Stimulated activated CD4-positive, alpha-beta T cell treated with anti-CD3 and anti-CD28 coated beads, TNF-alpha, amount 100 ng/mL, for 1 hour (primary cell): ENCODE results near the gene ROR1.

Experiments used
- DNase-seq, 3 donors: peaks; one replicate each; pipeline ENCODE4 v3.0.0-alpha.2; 2020; ENCODE audit warnings: low read depth in 3 of 3, low spot score in 1 of 3

ROR1 gene

GRCh38 chr1:63906047-63906704, 132.4 kb downstream of the ROR1 start:
- DNase-seq = no peak

- DNase-seq = no peak
These were observed 133.2 kb downstream of the ROR1 start for GRCh38 chr1:63907051-63907450.

DNA sequence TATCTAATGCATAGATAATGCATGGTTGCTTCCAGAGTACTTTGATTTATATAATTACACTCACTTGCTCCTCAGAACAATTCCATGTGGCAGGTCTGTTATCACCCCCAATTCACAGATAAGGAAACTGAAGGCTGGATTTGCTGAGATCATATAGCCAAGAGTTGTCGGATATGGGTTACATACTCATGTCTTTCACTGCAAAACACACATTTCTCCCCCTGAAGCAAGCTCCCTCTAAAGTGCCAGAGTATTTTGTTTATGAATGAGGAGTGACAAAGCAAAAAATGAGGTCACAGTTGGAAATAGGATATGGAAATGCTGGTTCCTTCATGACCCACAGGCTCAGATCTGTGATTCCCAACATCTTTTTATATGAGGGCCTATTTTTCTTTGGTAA, 134.2 kb downstream of the ROR1 start:
- no peak for DNase-seq

DNA sequence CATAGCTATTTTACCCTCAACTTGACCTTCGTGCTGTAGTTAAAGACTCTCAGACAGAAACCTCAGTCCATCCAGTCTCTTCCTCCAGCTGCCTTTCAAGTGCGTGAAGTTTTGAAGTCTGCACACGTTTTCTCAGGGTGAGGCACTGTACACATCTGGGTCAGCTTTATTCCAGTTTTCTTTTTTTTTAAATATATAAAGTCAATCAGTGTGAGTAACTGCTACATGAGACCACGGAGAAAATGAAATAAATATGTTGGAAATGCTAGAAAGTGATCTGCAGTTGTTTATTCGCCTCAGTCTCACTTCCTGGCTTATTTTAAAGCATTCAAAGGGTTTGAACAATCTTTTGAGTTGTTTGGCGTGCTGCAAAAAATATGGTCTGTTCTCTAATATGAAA, 135.7 kb downstream of the ROR1 start:
- no peak for DNase-seq

DNA sequence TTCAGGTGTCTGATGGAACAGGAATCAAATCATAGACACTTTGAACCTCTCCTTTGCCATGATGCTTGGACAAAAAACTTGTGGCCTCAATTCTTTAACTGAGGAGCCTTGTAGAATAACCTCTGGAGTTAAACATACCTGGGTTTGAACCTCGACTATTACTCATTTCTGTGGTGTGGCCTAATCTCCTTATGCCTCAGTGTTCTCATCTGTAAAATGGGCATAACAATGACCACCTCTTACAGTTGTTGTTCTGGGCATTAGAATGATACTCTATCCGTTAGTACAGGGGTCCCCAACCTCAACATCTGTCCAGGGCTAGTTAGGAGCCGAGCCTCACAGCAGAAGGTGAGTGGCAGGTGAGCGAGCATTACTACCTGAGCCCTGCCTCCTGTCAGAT, 137.2 kb downstream of the ROR1 start:
- no peak for DNase-seq

GRCh38 chr1:63912643-63913042, 138.8 kb downstream of the ROR1 start:
- DNase-seq = no peak

GRCh38 chr1:63913533-63913932, 139.7 kb downstream of the ROR1 start:
- no peak for DNase-seq

DNA sequence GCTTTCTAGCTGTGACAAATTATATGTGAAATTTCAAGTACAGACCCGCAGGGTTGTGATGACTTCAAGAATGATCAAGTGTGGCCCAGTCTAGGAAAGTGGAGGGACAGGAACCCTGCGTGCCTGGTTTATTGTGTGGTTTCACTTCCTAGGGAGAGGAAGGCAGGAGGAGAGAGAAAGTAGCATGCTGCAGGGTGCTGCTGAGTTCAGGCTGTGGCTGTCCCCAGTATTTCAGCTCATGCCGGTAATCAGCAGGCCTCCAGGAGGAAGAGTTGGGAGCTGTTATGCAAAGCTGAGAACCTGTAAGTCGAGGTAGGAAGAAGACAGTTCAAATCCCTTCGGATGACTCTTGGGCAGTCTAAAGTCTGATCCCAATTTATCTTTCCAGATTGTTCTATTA, 140.4 kb downstream of the ROR1 start:
- DNase-seq = no peak

GRCh38 chr1:63914706-63915105, 140.9 kb downstream of the ROR1 start:
- no peak for DNase-seq

GRCh38 chr1:63915121-63915520, 141.3 kb downstream of the ROR1 start:
- DNase-seq = no peak

DNA sequence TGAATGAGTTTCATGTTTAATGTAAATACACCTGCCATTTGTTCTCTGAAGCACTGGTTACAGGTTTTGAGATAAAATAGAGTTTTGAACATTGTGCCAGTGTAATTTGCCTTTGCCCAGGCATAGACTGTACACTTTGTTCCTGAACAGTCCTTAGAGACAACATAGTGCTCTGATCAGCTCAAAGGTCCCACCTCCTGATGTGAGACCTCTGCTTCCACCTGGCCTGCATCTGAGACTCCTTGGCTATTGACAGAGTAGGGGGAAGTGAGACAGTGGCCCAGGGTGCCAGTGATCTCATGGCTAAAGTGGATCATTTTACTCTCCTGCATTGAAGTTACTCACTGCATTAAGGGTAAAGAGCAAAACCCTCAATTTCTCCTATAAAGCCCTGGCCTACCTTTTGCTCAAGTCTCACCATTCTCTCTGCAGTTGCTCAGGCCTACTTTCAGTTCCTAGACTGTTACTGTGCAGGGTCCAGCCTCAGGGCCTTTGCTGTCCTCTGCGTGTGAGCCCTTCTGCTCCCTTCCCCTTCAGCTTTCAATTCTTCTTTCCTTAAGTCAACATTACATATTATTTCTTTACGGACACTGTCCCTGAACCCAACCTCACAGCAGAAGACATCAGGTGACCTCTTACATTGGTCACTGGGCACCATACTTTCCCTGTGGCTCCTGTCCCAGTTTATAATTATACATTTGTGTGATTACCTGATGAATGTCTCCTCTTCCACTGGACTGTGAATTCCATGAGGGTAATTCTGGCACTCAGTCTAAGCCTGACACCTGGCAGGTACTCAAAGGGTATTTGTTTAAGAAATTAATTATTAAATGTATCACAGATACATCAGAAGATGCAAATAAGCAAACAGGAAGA, 142.9 kb downstream of the ROR1 start:
- no peak for DNase-seq

DNA sequence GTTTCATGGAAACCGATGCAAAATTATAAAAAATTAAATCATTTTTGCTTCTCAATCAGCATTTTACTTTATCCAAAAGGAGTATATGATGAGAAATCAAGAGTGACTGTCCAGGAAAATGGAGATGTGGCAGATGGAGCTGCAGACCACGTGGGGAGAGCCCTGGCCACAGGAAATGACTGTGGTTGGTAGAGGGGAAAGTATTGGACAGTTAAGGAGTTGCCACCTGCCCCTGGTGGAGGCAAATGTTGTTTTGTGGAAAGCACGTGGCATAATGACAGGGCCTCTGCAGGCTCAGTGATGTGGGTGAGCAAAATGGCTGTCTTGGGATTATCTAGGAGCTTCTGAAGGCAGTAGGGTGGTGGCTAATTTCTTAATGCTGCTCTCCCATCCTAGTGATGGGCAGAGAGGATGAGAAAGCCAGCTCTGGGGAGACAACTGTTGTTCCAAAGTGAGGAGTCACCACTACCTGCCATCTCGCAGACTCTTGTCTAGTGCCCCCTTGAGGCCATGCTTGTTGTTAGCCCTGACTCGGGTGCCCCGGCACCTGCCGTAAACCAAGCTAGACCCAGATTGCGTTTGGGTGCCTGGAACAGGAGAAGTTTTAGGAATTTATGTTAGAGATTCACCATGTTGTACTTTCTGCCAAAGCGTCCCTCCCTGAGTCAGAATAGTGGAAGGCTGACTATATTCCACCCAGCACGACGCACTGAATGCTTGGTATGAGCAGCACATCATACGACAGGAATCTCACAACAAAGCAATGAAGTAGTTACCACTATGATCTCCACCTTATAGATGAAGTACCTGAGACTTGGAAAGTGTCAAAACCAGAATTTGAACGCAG, 144.0 kb downstream of the ROR1 start:
- DNase-seq = no peak

GRCh38 chr1:63918418-63918945, 144.7 kb downstream of the ROR1 start:
- no peak for DNase-seq

- no peak for DNase-seq
These were observed 146.6 kb downstream of the ROR1 start for GRCh38 chr1:63920154-63921117.

GRCh38 chr1:63921359-63921758, 147.5 kb downstream of the ROR1 start:
- DNase-seq = no peak

DNA sequence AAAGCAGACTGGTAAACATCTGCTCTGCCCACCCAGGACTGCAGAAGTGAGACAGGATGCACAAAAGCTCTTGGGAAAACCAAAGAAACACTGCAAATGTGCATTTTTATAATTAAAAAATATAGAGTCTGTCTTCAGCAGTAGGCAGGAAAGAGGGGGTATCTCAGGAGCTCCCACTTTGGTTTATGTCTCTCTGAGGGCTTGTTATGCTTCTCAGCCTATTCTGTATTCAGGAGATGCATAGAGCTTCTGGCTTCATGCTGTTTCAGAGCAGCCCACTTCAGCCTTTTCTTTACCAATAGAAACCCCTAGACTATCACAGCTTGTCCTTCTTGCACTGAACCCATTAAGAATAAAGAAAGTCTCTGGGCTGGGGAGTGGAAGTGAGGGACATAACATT, 148.0 kb downstream of the ROR1 start:
- no peak for DNase-seq

- DNase-seq = no peak
These were observed 149.0 kb downstream of the ROR1 start for GRCh38 chr1:63922848-63923247.

- DNase-seq = no peak
These were observed 149.5 kb downstream of the ROR1 start for GRCh38 chr1:63923302-63923701.

DNA sequence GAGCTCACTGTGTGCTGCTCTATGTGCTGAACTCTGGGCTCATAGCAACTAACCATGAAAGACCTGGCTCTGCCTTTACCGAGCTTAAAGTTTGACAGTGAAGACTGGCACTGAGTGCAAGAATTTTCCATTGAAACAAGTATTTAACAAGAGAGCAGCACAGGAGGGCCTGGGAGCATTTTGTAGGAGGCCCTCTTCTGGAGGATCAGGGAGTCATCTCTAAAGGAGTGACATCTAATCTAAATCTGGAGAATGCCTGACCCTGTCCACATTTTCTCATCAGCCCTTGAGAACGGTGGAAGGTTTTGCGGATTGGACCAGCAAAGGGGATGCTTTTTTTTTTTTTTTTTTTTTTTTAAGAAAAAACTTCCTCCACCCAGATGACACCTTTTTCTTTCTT, 150.8 kb downstream of the ROR1 start:
- DNase-seq = no peak
